Stimulated activated CD4-positive, alpha-beta T cell treated with anti-CD3 and anti-CD28 coated beads, Interleukin-12 subunit alpha, Interleukin-12 subunit beta, amount 100 ng/mL, for 4 hours (primary cell): ENCODE measurements around the gene ZFP36.
"Not testable (repeated sequence)": the region's sequence is repeated elsewhere in the genome, so short reads cannot be mapped to it uniquely, and the experiment has no call there.

ENCODE experiments used
- DNase-seq: peaks from one replicate; pipeline ENCODE4 v3.0.0-alpha.2; 2020

ZFP36 gene

GRCh38 chr19:39449116-39449797 is 42.6 kb downstream of the ZFP36 start:
- no peak for DNase-seq

- DNase-seq: not testable (repeated sequence)
These were observed 44.6 kb downstream of the ZFP36 start for GRCh38 chr19:39451257-39451656.
